HG02678 (cell line): ENCODE measurements around the gene PRTFDC1.

Source experiments
- ATAC-seq: cut with Tn5 transposase; IDR thresholded peaks from one replicate; pipeline ENCODE4 v1.9.1; 2021; ENCODE audit warnings: mild to moderate bottlenecking, moderate library complexity; ENCODE audit not compliant: unreplicated experiment

PRTFDC1 gene

GRCh38 chr10:24804956-24805355 lies 147.4 kb downstream of the PRTFDC1 start:
- ATAC-seq: no peak

GRCh38 chr10:24804392-24804791 lies 148.0 kb downstream of the PRTFDC1 start:
- no peak for ATAC-seq

GRCh38 chr10:24802378-24802777 lies 150.0 kb downstream of the PRTFDC1 start:
- ATAC-seq: no peak

- no peak for ATAC-seq
Observed at GRCh38 chr10:24800861-24801260, 151.5 kb downstream of the PRTFDC1 start.
